GM12872 (cell line): ENCODE measurements around the gene PHC3.

Experiments used
- TF ChIP-seq, protein P1 (sequence below): IDR thresholded peaks from 3 replicates; pipeline ENCODE4 v1.5.1; 2011; ENCODE audit warnings: low read depth, mild to moderate bottlenecking, low read length, moderate library complexity; ENCODE audit not compliant: insufficient read depth

PHC3 gene

DNA sequence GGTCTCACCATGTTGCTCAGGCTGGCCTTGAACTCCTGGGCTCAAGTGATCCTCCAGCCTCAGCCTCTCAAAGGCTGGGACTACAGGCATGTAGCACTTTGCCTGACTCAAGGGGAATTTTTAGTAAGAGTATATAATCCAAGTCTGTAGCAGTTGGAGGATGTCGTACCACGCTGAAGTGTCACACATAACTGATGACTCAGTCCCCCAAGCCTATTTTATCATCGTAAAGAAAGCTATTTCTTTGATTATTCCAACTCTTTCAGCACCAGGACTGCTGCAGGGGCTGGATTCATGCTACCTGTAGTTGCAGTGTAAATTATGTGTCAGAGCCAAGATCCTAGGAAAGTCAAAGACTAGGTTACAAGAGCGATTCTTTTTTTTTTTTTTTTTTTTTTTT, 39.3 kb upstream of the PHC3 start:
- TF ChIP-seq, protein P1, sequence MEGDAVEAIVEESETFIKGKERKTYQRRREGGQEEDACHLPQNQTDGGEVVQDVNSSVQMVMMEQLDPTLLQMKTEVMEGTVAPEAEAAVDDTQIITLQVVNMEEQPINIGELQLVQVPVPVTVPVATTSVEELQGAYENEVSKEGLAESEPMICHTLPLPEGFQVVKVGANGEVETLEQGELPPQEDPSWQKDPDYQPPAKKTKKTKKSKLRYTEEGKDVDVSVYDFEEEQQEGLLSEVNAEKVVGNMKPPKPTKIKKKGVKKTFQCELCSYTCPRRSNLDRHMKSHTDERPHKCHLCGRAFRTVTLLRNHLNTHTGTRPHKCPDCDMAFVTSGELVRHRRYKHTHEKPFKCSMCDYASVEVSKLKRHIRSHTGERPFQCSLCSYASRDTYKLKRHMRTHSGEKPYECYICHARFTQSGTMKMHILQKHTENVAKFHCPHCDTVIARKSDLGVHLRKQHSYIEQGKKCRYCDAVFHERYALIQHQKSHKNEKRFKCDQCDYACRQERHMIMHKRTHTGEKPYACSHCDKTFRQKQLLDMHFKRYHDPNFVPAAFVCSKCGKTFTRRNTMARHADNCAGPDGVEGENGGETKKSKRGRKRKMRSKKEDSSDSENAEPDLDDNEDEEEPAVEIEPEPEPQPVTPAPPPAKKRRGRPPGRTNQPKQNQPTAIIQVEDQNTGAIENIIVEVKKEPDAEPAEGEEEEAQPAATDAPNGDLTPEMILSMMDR, result no peak

DNA sequence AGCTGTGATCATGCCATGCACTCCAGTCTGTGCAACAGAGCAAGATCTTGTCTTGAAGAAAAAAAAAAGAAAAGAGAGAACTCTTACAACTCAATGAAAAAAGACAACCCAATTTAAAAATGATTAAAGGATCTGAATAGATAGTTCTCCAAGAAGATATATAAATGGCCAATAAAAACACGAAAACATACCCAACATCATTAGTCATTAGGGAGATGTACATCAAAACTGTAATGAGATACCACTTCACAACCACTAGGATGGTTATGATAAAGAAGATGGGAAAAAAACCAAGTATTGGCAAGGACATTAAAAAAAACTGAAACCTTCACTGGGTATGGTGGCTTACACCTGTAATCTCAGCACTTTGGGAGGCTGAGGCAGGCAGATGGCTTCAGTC, 38.3 kb upstream of the PHC3 start:
- TF ChIP-seq, protein P1, result no peak

DNA sequence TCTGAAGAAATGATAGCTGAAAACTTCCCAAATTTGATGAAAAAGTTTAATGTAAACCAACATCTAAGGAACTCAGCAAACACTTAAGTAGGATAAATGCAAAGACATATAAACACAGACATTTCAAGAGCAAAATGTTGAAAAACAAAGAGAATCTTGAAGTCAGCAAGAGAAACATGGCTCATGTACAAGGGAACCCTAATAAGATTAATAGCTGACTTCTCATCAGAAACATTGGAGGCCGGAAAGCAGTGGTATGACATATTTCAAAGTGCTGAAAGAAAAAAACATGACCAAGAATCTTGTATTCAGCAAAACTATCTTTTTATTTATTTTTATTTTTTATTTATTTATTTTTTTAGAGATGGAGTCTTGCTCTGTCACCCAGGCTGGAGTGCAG, 30.1 kb upstream of the PHC3 start:
- TF ChIP-seq, protein P1, result no peak

DNA sequence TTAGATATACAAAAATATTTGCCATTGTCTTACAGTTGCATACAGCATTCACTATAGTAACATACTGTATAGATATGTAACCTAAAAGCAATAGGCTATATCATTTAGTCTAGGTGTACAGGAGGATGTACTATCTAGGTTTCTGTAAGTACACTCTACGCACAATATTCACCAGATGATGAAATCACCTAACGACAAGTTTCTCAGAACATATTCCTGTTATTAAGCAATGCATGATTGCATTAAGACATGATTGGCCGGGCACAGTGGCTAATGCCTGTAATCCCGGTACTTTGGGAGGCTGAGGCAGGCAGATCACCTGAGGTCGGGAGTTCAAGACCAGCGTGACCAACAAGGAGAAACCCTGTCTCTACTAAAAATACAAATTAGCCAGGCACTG, 26.2 kb upstream of the PHC3 start:
- TF ChIP-seq, protein P1, result no peak

DNA sequence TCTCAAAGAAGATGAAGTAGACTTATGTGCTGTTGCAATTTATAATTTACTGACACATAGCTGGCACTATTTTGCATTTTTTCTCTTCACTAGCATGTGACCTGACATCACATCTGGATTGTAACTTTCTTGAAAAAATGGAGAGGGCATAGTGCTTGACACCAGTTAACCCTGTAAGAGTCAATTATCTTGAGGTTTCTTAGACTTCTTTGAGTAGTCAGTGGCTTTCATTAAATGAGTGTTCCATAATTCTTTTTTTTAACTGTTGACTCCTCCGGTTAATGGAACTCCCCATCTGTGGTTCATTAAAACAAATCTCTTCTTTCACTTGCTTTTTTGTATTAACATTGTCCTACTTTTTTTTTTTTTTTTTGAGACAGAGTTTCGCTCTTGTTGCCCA, 23.8 kb upstream of the PHC3 start:
- TF ChIP-seq, protein P1, result no peak

DNA sequence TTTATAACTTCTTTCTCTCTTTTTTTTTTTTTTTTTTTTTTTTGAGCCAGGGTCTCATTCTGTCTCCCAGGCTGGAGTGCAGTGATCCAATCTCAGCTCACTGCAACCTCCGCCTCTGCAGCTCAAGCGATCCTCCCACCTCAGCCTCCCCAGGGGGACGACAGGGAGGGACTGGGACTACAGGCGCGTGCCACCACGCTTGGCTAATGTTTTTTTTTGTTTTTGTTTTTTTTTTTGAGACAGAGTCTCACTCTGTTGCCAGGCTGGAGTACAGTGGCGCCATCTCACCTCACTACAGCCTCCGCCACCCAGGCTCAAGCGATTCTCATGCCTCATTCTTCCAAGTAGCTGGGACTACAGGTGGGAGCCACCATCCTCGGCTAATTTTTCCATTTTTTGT, 23.0 kb upstream of the PHC3 start:
- TF ChIP-seq, protein P1, result no peak

DNA sequence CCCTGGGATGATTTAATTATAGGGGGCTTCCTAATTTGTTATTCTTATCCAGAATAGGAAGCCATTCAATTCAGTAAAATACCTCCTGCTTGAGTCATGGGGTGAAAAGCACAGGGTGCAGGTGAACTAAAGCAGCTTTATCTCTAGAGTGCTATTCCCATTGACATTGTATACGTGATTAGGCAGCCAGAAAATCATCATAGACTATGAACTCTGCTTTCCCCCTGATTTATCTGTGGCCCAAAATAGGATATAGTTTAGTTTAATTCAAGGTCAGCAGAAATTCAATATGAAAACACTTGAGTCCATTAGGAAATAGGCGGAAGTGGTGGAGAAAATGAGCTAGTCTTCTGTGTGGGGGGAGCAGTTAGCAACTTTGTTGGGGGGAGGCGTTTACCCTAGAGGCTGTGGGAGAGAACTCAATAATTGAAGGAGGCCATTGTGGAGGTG, 22.5 kb upstream of the PHC3 start:
- TF ChIP-seq, protein P1, result no peak

DNA sequence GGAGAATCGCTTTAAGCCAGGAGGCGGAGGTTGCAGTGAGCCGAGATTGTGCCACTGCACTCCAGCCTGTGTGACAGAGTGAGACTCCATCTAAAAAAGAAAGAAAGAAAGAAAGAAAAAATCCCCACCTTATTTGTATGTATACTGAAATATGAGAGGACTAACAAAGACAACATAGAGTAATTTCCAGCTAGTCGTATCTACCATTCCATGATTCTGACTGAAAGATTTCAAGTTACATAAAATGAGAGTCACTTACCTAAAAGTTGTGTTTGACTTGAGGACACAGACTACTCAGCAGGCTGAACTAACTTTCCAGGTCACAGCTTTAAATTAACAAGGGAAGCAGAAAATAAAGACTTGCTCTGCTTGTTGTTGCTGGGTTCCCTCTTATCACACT, 21.9 kb upstream of the PHC3 start:
- TF ChIP-seq, protein P1, result no peak
